Activated gamma-delta T cell treated with Interleukin-2 at 50 U/mL for 16 hours (primary cell): ENCODE measurements around the gene TMEM8B.

Experiments
- DNase-seq: peaks from one replicate; pipeline ENCODE4 v3.0.0-alpha.2; 2020

The TMEM8B gene

DNA sequence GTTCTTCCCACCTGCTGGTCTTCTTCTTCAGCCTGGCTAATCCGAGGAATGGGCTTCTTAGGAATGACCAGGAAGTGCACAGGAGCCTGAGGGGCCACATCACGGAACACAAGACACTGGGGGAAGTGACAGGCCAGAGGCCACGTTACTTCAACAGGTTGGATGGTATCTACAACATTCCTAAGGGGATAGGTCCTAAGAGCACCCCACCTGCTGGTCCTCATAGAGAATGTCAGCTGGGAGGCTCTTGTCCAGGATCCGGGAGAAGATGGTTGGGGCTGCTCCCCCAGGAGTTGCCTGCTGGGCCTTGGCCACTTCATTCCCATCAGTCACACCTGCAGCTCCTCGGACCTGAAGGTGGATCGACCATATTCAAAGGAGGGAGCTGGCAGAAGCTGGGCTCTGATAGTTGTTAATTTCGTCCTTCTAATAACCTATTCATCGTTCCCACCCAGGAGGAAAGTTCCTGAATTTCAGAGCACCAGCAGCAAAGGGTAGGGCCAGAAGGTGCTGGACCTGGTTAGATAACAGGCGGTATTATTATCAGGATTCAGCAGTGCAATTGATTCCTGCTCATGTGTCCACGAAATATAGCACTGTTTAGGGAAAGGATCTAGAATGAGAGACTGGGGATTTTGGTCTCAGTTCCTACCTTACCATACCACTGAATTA, 15.5 kb upstream of the TMEM8B start:
- DNase-seq = no peak

GRCh38 chr9:35814106-35814840, 14.8 kb upstream of the TMEM8B start:
- peak; percentile 36 for DNase-seq

DNA sequence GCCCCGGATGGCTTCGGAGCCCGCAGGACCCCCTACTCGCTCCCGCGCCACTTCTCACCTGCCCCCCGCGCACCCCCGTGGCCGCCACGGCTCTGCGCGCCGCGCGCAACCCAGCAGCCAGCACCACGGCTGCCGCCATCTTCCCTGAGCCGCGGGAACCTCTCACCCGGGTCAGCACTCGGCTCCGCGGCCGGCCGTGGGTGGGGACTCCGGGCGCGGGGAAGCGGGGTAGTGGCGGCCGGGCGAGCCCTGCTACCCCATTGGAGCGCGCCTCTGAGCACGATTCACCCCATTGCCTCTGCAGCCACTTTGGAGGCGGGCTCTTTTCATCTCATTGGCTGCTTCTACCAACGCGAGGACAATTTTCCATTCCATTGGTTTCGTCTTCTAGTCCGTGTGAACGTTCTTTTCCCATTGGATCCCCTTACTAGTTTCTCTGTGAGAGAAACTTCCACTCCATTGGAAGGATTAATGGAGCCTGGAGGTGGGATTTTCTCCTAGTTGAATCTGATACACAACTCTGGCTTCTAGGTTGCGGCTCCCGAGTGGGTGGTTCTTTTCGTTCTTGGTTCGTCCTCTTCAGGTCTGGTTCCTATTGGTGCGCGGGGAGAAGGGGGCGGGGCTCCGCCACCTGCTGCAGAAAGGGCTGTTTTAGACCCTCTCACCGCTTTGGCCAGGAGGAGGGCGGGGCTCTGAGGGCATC, 14.0 kb upstream of the TMEM8B start, which contains the start of gene HINT2:
TSS of gene HINT2 (minus strand) at position 202 of the 703 bp plus-strand sequence. CDS start at position 139, 63 bp downstream.
- peak; percentile 98 for DNase-seq

- no peak for DNase-seq
Measured at GRCh38 chr9:35816708-35817107, 12.3 kb upstream of the TMEM8B start.

- DNase-seq = no peak
Measured at GRCh38 chr9:35818341-35818740, 10.7 kb upstream of the TMEM8B start.

DNA sequence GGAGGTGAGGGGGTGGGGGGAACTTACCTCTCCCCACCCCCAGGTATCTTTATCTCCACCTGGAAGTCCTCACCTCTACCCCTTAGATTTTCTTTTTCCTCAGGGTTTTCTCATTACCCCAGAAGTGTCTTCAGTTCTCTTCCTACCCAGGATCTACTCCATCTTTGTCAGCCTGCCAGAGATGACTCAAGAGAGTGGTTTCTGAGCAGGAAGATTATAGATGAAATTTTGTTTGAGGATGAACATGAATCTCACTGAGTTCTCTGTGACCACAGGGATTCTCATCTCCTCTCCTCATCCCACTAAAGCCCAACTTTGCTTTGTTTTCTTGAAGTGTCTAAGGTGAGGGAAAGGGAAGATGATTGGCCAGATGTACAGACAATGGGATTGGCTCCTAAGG, 9.0 kb upstream of the TMEM8B start:
- DNase-seq = no peak

- DNase-seq = no peak
Measured at GRCh38 chr9:35822926-35823325, 6.1 kb upstream of the TMEM8B start.

GRCh38 chr9:35826071-35826701, 2.8 kb upstream of the TMEM8B start:
- DNase-seq = peak; percentile 23

- no peak for DNase-seq
Measured at GRCh38 chr9:35827486-35827885, 1.5 kb upstream of the TMEM8B start.

- peak; percentile 17 for DNase-seq
Measured at GRCh38 chr9:35828716-35829083, 328 bp upstream of the TMEM8B start, which contains the start of gene FAM221B. TSS of gene FAM221B (minus strand) at chr9:35828732. CDS start at chr9:35826161, 2,571 bp downstream.

- no peak for DNase-seq
Measured at GRCh38 chr9:35829764-35830096, 702 bp downstream of the TMEM8B start.

DNA sequence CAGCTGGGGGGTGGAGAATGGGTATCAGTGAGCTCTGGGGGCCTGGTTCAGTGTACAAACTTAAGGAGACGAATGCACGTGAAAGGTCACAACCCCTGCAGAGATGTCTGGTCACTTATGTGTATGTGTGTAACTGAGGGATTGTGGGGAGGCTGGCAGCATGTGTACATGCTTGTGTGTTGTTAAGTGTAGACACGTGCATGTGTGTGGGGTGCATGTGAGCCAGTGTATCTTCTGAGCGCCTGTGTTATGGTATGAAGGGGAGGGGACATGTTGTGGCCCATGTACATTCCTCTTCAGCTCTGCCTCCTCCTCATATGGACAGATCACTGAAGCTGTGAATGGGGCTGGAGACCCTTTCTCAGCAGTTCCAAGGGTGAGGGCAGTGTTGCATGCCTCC, 2.0 kb downstream of the TMEM8B start:
- no peak for DNase-seq

GRCh38 chr9:35832814-35833213, 3.8 kb downstream of the TMEM8B start:
- DNase-seq = no peak

DNA sequence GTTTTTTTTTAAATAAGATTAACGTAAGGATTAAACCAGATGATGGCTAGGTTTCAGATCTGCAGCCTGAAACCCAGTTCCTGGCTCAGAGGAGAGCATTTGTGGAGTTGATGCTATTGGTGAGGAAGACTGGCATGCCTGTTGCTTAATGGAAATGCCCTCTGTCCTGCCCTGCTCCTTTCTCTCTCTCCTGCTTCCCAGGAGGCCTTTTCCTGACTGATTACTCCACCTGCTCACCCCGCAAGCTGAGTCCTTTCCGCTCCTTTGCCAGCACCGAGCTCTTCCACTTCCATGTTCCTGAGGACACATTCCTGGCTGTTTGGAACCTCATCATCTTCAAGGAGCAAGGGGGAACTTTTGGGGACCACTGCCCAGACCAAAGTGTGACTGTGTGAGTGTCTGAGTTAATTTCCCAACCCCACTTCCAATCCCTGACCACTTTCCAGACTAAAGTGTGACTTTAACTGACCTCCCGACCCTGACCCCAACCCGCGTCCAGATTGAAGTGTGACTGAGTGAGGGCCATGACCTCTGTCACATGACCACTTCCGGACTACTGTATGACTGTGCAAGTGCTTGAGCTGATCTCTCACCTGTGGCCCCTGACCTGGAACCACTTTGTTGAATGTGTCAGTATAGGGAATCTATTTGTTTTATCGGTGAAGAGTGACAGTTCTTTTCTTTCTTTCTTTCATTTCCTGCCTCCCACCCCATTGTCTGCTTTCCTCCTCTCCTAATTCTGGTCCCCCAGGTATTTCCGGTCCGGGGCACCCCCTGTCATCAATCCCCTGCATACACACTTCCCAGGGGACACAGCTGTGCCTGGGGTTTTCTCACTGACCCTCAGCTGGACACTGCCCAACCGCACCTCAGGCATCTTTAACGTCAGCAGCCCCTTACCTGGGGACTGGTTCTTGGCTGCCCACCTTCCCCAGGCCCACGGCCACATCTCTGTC, 5.5 kb downstream of the TMEM8B start:
- DNase-seq = no peak

DNA sequence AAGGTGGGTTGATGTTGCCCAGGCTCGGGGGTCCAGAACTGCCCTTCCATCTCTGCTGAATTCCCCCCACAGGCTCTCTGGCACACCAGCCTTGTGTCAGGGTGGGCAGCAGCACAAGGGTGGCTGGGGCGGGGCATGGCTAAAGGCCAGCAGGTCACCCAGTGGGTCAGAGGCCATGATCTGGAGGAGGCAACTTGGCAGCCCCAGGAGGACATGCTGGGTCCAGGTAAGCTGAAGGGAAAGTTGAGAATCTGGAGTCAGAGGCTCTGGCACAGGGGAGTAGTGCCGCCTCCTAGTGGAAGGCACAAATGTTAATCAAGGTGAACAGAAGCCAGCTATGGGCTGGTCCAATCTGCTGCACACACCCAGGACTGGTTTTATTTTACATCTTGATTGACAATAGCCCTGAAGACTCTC, 6.2 kb downstream of the TMEM8B start:
- no peak for DNase-seq

DNA sequence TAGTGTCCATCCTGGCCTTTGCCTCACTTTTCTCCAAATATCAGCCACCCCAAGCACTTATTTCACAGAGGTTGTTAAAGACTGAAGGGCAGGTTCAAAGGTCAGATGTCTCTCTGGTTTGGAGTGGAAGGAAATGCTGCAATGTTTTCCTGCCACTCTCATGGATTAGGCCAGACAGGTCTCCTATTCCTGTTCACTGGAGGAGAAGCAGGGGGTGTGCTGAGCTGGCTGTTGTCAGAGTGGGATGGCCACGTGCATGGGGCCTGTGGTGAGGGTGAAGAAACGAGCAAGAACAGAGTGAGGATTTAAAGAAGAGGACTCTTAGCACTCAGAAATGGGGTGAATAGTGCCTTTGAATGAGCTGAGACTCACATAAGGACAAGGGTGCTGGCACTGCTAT, 6.7 kb downstream of the TMEM8B start:
- DNase-seq = no peak

- DNase-seq = no peak
Measured at GRCh38 chr9:35836595-35836994, 7.6 kb downstream of the TMEM8B start.

DNA sequence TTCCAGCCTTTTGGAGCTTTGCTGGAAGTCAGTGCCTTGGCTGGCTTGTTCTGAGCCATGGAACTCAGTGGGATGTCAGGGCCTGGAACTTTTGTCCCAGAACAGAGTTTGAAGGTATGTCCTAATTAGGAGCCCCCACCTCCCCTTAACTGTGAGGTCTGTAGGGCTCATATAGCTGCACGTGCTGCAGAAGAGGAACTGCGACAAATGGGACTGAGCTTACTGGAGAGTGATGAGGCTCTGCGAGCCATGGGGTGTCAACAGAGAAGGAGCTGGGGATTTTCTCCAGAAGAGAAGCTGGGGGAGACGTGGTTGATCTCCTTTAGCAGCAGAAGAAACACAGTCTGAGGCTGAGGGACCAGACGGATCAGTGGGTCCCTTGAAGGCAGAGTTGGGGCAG, 10.9 kb downstream of the TMEM8B start:
- DNase-seq = no peak

- no peak for DNase-seq
Measured at GRCh38 chr9:35840881-35841644, 12.0 kb downstream of the TMEM8B start.

DNA sequence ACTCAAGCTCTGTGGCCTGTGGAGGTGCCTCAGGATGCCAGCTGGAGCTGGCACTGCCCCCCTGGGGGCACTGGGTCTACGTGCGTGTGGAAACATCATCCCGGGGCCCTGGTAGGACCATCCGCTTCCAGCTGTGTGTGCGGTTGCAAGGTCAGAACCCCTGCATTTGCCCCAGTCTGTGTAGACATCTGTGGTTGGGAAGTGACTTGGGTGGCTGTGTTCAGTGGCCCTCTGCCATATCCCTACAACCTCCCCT, 12.5 kb downstream of the TMEM8B start:
- DNase-seq = no peak

DNA sequence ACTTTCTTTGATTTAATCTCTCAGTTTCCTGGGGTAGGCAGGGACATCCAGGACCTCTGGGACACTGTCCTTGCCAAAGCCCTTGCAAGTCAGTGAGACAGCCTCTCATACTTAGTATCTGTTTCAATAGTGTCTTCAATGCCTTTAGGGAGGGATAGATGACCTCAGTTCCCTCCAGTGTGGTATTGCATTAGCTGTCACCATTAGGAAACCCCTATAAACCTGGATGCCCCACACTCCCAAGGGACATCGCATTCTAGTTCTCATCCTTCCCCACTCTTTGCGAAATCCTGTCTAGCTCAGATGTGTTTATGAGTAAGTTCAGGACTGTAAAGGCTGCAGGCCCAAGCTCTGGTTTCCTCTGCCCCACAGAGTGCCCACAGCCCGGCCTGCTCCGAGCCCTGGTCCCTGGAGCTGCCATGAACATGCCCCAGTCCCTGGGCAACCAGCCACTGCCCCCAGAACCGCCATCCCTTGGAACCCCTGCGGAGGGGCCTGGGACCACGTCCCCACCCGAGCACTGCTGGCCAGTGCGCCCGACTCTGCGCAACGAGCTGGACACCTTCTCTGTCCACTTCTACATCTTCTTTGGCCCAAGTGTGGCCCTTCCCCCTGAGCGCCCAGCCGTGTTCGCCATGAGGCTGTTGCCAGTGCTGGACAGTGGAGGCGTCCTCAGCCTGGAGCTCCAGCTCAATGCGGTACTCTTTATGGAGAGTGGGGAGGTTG, 13.2 kb downstream of the TMEM8B start:
- DNase-seq = no peak
